HEK293T (cell line): ENCODE data around the gene PTPN13.

Experiments
- BHLHE40 ChIP-seq: fragments of 450-650 bp; IDR thresholded peaks from 2 replicates; pipeline ENCODE4 v1.6.1; 2016; ENCODE audit warnings: mild to moderate bottlenecking, moderate library complexity, borderline replicate concordance
- CTBP1 ChIP-seq: fragments of 450-650 bp; IDR thresholded peaks from 2 replicates; pipeline ENCODE4 v1.6.1; 2016; ENCODE audit warnings: borderline replicate concordance
- FOXK2 ChIP-seq: fragments of 450-650 bp; IDR thresholded peaks from 2 replicates; pipeline ENCODE4 v1.6.1; 2016; ENCODE audit warnings: mild to moderate bottlenecking
- FOXM1 ChIP-seq: fragments of 450-650 bp; IDR thresholded peaks from 2 replicates; pipeline ENCODE4 v1.6.1; 2017; ENCODE audit warnings: mild to moderate bottlenecking, borderline replicate concordance
- HDGF ChIP-seq: fragments of 450-650 bp; IDR thresholded peaks from 2 replicates; pipeline ENCODE4 v1.6.1; 2017; ENCODE audit warnings: antibody characterized with exemption, borderline replicate concordance
- L3MBTL2 ChIP-seq: fragments of 450-650 bp; conservative IDR thresholded peaks from 2 replicates; pipeline ENCODE4 v1.6.1; 2016; ENCODE audit warnings: mild to moderate bottlenecking
- LEF1 ChIP-seq: fragments of 450-650 bp; IDR thresholded peaks from 2 replicates; pipeline ENCODE4 v1.6.1; 2017; ENCODE audit warnings: mild to moderate bottlenecking, borderline replicate concordance
- PKNOX1 ChIP-seq: fragments of 450-650 bp; IDR thresholded peaks from 2 replicates; pipeline ENCODE4 v1.6.1; 2016
- SP1 ChIP-seq: fragments of 450-650 bp; IDR thresholded peaks from 2 replicates; pipeline ENCODE4 v1.6.1; 2017
- SUZ12 ChIP-seq: fragments of 450-650 bp; IDR thresholded peaks from 2 replicates; pipeline ENCODE4 v1.6.1; 2016; ENCODE audit warnings: mild to moderate bottlenecking
- TARDBP ChIP-seq: fragments of 450-650 bp; IDR thresholded peaks from 2 replicates; pipeline ENCODE4 v1.6.1; 2016

GRCh38 chr4:86741846-86742245 lies 147.7 kb downstream of the PTPN13 start:
- TF ChIP-seq BHLHE40 (no peak), SP1 (no peak), FOXK2 (no peak), HDGF (no peak), SUZ12 (no peak), FOXM1 (no peak), TARDBP (no peak), PKNOX1 (no peak), LEF1 (no peak), L3MBTL2 (no peak), CTBP1 (no peak)
